Renal pelvis (tissue), 4 donors: ENCODE data around the gene PHACTR1. TPM values are rescaled to one million over a fixed set of nuclear protein-coding genes. Genes with fewer than 3 reads are reported as not detected.
"Not testable (repeated sequence)": the region's sequence is repeated elsewhere in the genome, so short reads cannot be mapped to it uniquely, and the experiment has no call there.

Experiments
- DNase-seq: peaks from one replicate; pipeline ENCODE4 v3.0.0-alpha.2; 2013
- polyA plus RNA-seq, 3 donors: library from polyadenylated mRNA; unstranded; fragments of 120-200 nt; gene quantifications; one replicate each; pipeline ENCODE4 v1.2.1, GENCODE V29; 2013; ENCODE audit not compliant: insufficient read length in 3 of 3

The PHACTR1 gene
- polyA plus RNA-seq, 3 donors, result 12.5 to 23.6 (median 17.9) TPM

- DNase-seq, result no peak
Measured at GRCh38 chr6:13237318-13237717, 520.8 kb downstream of the PHACTR1 start.

- no peak for DNase-seq
Measured at GRCh38 chr6:13238017-13238416, 521.5 kb downstream of the PHACTR1 start.

- DNase-seq, result no peak
Measured at GRCh38 chr6:13238640-13239216, 522.2 kb downstream of the PHACTR1 start.

- DNase-seq, result no peak
Measured at GRCh38 chr6:13239530-13240455, 523.2 kb downstream of the PHACTR1 start.

- no peak for DNase-seq
Measured at GRCh38 chr6:13241364-13241763, 524.8 kb downstream of the PHACTR1 start.

- DNase-seq, result no peak
Measured at GRCh38 chr6:13242178-13242577, 525.6 kb downstream of the PHACTR1 start.

DNA sequence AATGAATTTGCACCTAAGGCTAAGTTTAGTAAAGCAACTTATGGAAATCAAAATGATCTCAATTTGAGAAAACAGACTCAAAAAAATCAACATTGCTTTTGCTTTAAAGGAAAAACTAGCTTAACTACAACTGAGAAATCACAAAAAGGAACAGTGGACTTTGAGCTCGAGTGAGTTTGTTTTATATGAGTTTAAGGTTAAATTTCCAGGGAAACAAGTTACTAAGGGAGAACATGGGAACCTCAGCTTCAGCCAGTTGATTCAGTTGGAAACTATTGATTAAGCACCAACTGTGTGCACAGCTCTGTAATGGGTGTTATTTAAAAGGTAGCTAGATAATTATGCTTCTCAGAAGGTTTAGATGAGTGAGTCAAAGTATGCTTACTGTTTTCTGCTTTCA, 526.0 kb downstream of the PHACTR1 start:
- DNase-seq, result no peak

DNA sequence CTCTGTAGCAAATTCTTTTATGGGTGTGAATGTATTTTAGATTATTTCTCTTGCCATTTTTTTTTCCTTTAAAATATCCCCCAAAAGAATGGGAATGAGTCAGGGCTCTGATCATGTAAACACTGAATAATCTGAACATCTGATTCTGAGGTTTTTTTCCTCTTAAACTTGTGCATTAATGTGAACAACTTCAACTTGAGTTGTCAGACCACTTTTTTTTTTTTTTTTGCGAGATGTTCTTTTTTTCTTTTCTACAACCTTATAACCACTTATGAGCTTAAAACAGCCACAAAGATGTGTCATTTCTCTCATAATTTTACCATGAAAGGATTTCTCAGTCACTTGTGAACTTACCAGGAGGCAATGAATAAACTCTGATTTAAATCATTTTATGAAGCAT, 526.5 kb downstream of the PHACTR1 start:
- DNase-seq, result no peak

DNA sequence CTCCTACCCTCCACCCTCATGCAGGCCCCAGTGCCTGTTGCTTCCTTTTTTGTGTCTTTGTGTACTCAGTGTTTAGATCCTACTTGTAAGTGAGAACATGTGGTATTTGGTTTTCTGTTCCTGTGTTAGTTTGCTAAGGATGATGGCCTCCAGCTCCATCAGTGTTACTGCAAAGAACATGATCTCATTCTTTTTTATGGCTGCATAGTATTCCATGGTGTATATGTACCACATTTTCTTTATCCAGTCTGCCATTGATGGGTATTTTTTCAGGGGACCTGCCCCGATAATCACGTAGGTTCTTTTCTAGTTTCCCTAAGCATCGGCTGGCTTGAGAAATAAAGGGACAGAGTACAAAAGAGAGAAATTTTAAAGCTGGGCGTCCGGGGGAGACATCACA, 527.2 kb downstream of the PHACTR1 start:
- DNase-seq, result not testable (repeated sequence)

DNA sequence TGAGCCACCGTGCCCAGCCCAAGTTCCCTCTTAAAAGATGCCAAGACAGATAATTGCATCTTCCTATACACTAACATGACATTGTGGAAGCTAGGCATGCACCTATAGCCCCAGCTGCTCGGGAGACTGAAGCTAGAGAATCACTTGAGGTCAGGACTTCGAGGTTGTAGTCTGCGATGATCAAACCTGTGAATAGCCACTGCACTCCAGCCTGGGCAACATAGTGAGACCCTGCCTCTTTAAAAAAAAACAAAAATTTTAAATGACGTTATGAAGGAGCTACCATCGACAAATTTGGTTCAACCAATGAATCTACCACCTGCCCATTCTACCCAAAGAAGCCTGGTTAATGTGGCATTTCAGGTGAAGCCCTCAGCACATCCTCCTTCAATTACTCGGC, 531.1 kb downstream of the PHACTR1 start:
- DNase-seq, result no peak

- peak; percentile 53 for DNase-seq
Measured at GRCh38 chr6:13248053-13248452, 531.5 kb downstream of the PHACTR1 start.

GRCh38 chr6:13248584-13248985, 532.0 kb downstream of the PHACTR1 start:
- DNase-seq, result no peak

- DNase-seq, result no peak
Measured at GRCh38 chr6:13248994-13249393, 532.4 kb downstream of the PHACTR1 start.

DNA sequence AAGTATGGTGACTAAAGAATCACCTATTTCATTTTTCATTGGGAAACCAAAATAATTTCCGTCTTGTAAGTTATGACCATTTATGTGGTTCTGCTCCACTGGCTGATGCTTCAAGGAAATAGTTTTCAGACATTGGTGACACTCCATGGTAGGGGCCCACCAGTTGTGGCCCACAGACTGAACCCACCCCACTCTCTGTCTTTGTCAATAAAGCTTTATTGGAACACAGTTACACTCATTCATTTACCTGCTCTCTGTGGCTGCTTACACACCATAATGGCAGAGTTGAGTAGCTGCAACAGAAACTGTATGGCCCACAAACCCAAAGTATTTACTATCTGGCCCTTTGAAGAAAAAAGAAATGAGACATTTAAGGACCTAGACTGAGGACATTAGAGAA, 533.2 kb downstream of the PHACTR1 start:
- no peak for DNase-seq

GRCh38 chr6:13250703-13251102, 534.1 kb downstream of the PHACTR1 start:
- DNase-seq, result no peak

DNA sequence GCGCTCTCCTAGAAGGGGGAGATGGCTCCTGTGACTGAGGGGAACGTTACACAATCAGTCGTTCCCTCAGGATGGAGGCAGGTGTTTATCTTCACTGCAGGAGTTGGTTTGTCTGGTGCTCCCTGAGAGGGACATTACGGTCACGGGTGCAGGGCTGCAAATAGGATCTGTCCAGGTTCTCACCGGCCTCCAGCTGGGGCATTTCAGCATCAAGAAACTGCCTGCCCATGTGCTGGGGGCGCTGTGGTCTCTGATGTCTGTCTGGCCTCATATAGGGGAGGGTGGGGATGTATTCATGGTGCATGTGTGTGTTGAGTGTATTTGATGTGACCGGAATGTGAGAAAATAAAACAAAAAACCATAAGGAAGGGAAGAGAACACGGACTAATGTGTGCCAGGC, 534.7 kb downstream of the PHACTR1 start:
- no peak for DNase-seq

GRCh38 chr6:13252790-13253189, 536.2 kb downstream of the PHACTR1 start:
- no peak for DNase-seq

DNA sequence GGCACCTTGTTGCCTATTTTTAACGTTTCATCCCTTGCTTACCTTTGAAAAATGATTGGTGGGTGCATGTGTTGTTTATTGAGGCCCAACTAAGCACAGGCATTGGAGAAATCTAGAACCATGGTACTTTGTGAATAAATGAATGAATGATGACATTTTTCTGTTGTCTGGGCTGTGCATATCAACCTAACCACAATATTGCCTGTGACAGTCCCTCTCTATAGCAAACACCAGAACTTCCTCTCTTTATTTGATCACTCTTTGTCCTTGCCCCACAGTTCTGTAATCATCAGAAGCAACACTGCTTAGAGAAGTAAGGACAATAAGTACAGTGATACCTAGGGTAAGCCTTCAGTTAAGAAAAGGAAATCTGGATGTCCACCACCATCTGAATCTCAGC, 536.7 kb downstream of the PHACTR1 start:
- DNase-seq, result no peak

GRCh38 chr6:13256266-13257001, 539.9 kb downstream of the PHACTR1 start:
- DNase-seq, result no peak

DNA sequence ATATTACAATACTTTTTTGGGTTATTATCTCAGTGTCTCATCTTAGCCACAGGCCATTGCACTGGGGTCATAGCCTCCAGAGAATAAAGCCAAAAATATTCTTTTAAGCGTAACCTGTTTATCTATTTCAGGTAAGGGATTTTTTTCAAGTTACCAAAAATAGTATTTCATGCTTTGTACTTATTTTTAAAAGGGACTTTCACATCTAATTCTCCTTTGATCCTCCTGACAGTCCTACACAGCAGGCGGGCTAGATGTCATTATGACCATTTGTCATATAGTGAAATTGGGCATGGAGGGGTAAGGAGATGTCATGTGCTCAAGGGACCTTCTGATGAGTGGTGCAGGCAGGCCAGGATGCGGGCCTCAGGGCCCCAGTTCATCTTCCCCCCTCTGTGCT, 542.8 kb downstream of the PHACTR1 start:
- no peak for DNase-seq

DNA sequence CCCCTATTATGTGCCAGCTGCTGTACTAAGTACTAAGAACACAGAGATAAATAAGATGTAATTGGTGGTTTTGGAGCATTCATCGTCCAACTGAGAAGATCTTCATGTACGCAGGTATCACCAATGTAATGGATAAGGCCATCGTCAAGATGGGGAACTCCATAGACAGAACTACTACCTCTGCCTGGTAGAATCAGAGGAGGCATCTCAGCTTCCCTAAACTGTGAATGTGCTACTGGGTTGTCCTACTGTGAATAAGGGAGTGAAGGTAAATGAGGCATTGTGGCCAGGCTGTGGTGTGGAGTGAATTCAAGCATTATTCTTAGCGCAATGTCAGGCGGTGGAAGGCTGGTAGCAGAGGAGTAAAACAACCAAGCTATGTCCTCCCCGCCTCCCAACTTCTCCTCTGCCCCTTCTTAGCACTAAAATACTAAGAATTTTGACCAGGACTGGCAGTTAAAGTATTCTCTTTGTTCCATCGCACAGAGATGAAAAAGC, 543.6 kb downstream of the PHACTR1 start:
- no peak for DNase-seq

- DNase-seq, result no peak
Measured at GRCh38 chr6:13260831-13261230, 544.3 kb downstream of the PHACTR1 start.
